Brain pericyte (primary cell): Measurements from ENCODE around the gene SCN10A.
A peak's percentile ranks its signal among the peaks of the same experiment; 100 is the strongest.

Experiments
- DNase-seq: peaks from one replicate; pipeline ENCODE4 v3.0.0-alpha.2; 2012; ENCODE audit warnings: low read depth, low spot score

The SCN10A gene

GRCh38 chr3:38773528-38773927, 42.5 kb downstream of the SCN10A start:
- no peak for DNase-seq

- DNase-seq: no peak
Measured at GRCh38 chr3:38763569-38763968, 52.4 kb downstream of the SCN10A start.

- DNase-seq: no peak
Measured at GRCh38 chr3:38758557-38758956, 57.5 kb downstream of the SCN10A start.

DNA sequence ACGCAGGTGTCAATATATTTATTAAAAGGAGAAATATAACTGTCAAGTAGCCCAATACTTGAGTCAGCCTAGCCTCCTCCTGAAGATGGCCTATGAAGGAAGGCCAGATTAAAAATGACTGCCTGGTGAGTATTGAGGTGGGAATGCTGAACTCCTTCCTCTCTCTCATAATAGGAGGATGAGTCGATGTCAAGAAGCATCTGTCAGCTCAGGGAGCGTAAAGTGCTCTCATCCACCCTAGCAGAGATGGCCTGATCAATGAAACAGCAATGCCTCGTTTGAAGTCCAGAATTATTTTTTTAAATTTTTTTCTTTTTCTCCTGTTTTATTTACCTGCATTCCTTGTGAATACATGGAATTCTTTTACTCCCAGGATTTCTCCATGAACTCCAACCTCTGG, 58.3 kb downstream of the SCN10A start:
- DNase-seq: no peak

GRCh38 chr3:38756892-38757291, 59.1 kb downstream of the SCN10A start:
- DNase-seq: no peak

DNA sequence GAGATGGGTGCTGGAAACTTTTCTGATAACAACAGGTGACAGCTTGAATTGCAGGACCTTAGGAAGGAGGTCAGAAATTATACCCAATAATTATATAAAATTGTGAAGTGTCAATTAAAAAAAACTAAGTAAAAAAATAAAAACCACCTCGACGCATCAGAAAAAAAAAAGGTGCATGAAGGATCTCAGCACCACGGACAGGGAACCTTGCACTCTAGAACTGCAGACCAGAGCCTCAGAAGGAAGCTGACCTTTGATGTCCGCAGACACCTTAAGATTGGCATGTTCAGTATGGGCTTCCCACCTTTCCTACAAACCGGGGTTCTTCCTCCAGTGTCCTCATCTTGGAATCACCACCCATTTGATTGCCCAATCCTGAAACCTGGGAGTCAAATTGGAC, 60.9 kb downstream of the SCN10A start:
- no peak for DNase-seq

DNA sequence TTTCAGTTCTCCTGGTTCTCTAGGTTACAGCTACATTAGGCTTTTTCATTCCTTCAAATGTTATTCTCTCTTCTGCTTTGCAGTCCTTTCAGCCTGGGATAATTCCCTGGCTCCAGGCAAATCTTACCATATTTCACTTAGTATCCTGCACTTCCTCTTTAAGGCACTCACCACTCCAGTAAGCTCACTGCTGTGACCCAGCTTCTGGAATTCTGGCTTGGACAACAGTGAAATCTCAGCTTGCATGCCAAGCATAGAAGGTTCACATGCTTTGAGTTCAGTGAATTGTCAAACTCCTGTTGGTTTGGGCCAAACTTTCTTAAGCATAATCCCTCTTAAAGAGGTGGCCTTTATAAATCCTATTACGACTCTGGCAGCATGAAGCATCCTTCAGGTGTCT, 69.4 kb downstream of the SCN10A start:
- DNase-seq: no peak

DNA sequence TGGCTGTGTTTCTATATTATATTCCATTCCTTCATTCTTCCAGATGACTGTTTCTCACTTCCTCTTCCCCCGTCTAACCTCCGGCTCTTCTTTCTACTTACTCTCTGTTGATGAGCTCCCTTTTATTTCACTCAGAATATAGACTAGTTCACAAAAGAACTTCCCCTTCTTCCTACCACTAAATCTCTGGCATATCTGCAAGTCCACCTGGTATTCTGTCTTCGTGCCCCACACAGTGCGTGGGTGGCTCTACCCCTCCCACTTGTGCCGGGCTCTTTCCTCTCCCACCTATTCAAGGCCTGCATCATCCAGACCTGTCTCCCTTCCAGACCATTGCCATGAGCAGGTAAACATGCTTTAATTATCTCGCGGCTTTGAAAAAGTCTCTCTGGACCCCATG, 73.0 kb downstream of the SCN10A start:
- DNase-seq: no peak

DNA sequence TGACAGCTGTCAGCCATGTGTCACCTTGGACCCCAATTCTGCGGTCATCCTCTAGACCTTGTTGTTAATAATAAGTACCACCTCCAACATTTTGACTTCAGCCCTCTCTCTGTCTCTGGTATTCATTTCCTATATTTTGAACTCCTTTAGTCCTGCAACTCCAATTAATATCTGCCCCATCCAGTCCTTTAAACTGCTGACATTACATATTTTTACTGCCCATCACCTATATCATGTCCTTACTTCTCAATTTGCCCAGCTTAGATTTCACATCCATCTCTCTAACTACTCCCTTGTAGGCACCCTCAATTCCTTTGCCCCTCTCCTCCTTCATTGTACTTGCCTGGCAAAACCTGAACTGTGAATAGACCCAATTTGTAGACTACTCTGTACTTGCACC, 73.5 kb downstream of the SCN10A start:
- DNase-seq: no peak

- DNase-seq: no peak
Measured at GRCh38 chr3:38740537-38740936, 75.5 kb downstream of the SCN10A start.

DNA sequence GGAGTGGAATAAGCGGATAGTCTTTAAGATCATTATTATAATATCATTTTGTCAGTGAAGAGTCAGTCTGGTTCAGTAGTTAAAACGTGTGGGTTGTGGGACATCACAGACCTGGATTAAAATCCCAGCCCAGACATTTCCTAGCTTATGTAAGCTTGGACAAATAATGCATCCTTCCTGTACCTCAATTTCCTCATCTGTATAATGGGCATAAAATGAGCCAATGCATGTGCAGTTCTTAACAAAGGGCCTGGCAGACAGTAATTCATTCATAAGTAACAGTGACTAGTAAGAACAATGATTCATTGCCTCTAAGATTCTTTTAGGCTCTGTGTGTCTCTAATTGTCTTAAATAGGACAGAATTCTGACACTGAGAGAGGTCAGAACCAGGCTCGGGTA, 76.1 kb downstream of the SCN10A start:
- DNase-seq: no peak

- no peak for DNase-seq
Measured at GRCh38 chr3:38739396-38739689, 76.7 kb downstream of the SCN10A start.

- DNase-seq: peak; percentile 12
Measured at GRCh38 chr3:38738630-38739395, 77.2 kb downstream of the SCN10A start.

- DNase-seq: no peak
Measured at GRCh38 chr3:38731522-38731921, 84.5 kb downstream of the SCN10A start.

- DNase-seq: peak; percentile 11
Measured at GRCh38 chr3:38730281-38730680, 85.7 kb downstream of the SCN10A start.

DNA sequence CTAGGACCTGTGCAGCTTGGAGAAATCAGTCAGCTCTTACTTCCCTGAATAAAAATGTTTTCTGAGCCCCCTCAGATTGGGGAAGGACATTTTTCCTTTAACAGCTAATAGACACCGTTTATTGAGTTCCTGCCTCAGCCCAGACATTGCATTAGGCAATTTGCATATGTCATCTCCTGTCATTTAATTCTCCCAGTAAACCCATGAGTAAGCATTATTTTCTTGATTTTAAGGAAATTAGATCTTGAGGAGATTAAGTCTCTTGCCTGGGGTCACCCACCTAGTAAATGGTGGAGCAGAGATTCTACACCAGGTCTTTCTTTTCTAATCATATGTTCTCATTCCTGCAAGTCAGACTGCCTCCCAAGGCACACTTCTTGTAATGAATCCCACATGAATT, 88.0 kb downstream of the SCN10A start:
- no peak for DNase-seq

GRCh38 chr3:38726751-38727150, 89.3 kb downstream of the SCN10A start:
- no peak for DNase-seq

DNA sequence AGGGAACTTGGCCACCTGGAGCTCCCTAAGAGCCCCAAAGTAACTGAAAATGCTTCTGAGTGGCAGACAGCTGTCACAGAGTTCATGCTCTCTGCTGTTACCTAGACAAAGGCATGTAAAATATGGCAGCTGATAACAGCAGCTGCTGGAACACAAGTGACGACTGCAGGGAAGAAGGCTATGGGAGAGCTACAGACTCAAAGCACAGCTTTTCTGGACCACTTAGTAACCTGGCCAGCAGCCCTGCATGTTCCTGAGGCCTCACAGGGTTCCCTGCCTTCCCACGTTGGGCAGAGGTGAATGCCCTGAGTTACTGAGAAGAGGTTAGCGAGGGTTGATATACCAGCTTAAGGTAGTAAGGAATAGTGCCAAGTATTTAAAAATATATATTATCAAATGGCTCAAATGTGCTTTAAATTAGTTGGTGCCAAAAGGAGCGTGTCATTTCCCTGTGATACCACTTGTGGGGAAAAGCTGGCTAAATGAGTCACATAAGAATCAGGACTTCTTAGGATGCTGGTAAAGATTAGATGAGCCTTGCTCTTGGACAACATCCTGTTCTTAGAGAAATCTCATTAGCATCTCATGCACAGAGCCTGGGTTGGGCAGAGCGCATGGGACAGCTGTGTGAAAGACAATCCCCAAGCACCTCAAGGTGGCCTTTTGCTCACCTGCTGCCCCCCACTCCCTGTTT, 90.1 kb downstream of the SCN10A start:
- DNase-seq: no peak

DNA sequence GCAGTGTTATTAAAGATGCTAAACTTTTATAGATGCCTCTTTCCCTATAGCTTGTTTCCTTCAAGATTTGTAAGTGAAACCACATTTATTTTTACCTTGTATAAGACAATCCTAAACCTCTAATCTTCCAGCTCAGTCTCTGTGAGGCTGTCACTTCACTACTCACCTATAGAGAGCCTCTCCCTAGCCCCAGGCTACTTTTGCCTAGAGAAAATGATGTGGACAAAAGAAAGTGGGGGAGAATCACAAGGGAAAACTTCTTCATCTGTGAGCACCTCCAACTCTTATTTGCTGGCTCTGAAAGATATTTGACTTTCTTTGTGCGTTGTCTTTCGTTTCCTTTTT, 91.7 kb downstream of the SCN10A start:
- no peak for DNase-seq

DNA sequence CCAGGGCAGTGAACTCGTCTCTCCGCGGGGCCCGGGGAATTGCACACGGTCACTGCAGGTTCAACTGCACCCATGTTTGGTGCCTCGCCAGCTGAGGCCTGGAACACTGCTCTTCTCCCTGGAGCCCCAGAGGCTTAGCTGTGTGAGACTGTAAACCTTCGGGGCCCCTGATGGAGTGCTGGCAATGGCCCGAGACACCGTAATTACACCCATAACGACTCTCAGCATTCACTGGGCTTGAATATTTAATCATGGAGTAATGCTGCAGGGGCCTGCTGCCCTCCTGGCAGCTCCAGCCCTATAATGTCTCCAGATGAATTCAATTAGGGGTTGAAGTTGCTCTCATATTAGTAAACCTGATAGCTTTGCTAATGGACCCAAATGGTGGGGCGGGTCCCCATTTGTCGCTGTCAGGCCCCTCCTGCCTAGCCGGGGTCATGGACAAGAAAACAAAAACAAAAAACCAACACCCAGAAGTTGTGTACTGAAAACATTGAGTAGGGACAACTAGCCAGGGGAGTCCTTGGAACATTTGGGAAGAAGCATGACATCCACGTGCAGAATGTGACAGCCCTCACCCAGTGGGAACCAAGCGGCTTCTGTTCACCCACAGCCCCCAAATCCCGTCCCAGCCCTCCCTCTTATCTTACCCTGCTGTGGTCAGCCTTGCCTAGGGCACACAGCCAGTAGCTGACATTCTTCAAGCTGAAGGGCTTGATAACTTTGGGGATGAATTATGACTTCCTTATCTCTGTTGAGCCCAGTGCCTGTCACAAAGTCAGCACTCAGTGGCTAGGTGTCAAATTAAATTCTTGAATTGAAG, 92.2 kb downstream of the SCN10A start:
- DNase-seq: no peak

DNA sequence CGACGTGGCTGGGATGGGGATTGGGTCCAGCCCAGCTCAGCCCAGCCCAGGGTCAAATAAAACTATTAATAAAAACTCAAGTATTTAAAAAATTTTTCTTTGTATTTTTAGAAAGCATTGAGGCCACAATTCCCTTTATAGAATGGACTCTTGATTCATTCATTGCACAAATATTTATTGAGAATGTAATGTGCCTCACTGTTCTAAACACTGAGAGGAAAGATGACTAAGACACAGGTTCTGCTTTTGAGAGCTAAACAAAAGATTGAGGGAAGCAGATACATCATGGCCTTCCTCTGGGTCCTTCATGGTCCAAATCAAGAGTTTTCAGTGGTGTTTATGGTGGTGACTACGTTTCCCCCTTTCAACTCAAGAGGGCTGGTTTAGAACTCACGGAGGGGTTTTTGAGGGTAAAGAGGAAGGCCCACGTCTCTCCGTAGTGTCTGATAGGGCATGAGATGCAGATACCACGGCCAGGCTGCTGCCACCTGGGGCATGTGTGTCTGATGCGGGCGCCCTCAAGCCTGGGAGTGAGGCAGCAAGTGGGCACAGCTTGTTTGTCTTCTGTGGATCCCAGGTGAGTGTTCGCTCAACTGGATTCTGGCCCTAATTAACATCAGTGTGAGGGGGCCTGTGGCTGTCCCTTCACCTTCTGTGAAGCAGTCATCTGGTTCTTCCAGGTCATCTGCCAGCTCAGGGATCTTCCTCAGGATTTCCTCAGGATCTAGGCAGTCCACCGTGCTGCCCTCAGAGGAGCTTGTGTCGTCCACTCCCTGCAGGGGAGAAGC, 93.0 kb downstream of the SCN10A start:
- DNase-seq: no peak

DNA sequence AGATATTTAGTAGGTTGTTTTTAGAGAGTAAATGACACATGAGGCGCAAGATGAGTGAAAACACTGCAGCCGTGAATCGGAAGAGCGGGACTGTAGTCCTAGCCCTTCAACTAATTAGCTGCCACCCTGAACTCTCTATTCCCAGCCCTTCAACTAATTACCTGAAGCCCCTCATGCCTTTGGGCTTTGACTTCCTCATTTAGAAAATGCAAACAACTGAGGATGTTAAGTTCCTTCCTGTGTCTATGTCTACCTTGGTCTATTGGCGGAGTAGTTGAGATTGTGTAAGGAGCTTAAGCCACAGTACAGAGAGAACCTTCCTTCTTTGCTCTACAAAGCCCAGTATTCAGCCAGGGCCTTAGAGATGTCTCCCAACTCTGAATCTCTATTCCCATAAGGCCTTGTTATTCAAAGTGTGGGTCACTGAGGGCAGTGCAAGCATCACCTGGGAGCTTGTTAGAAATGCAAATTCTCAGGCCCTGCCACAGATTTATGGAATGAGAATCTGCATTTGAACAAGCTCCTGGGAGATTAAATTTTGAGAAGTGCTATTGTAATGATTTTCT, 94.7 kb downstream of the SCN10A start:
- no peak for DNase-seq
